ENCODE measurements around the gene PTRH1. TPM values are rescaled to one million over a fixed set of nuclear protein-coding genes. Genes with fewer than 3 reads are reported as not detected.

The PTRH1 gene
- total RNA-seq, 1 donor from 2014 or later: 46.5 TPM

GRCh38 chr9:127742435-127743088, 27.1 kb upstream of the PTRH1 start:
- DNase-seq (ENCODE audit: extremely low read depth, low read depth, low spot score): no peak

- no peak for DNase-seq (ENCODE audit: extremely low read depth, low read depth, low spot score)
Observed at GRCh38 chr9:127741831-127742434, 26.5 kb upstream of the PTRH1 start.

- DNase-seq (ENCODE audit: extremely low read depth, low read depth, low spot score): no peak
Observed at GRCh38 chr9:127739614-127740330, 24.3 kb upstream of the PTRH1 start.

- DNase-seq (ENCODE audit: extremely low read depth, low read depth, low spot score): no peak
Observed at GRCh38 chr9:127738666-127739065, 23.2 kb upstream of the PTRH1 start.

- no peak for DNase-seq (ENCODE audit: extremely low read depth, low read depth, low spot score)
Observed at GRCh38 chr9:127735530-127736185, 20.2 kb upstream of the PTRH1 start.

- DNase-seq (ENCODE audit: extremely low read depth, low read depth, low spot score): peak; percentile 79
Observed at GRCh38 chr9:127734747-127735529, 19.5 kb upstream of the PTRH1 start, which contains the start of gene TOR2A. Gene TOR2A, minus strand, starts transcription at chr9:127735294. Its CDS starts 24 bp downstream, at chr9:127735270.

- no peak for DNase-seq (ENCODE audit: extremely low read depth, low read depth, low spot score)
Observed at GRCh38 chr9:127734247-127734746, 18.8 kb upstream of the PTRH1 start.

- no peak for DNase-seq (ENCODE audit: extremely low read depth, low read depth, low spot score)
Observed at GRCh38 chr9:127733614-127734013, 18.2 kb upstream of the PTRH1 start.

GRCh38 chr9:127732444-127732843, 17.0 kb upstream of the PTRH1 start:
- no peak for DNase-seq (ENCODE audit: extremely low read depth, low read depth, low spot score)

- DNase-seq (ENCODE audit: extremely low read depth, low read depth, low spot score): no peak
Observed at GRCh38 chr9:127731938-127732337, 16.5 kb upstream of the PTRH1 start.

GRCh38 chr9:127730799-127731410, 15.4 kb upstream of the PTRH1 start:
- DNase-seq (ENCODE audit: extremely low read depth, low read depth, low spot score): no peak

GRCh38 chr9:127730262-127730661, 14.8 kb upstream of the PTRH1 start:
- no peak for DNase-seq (ENCODE audit: extremely low read depth, low read depth, low spot score)

- DNase-seq (ENCODE audit: extremely low read depth, low read depth, low spot score): no peak
Observed at GRCh38 chr9:127729522-127730256, 14.2 kb upstream of the PTRH1 start.

GRCh38 chr9:127728808-127729207, 13.3 kb upstream of the PTRH1 start:
- no peak for DNase-seq (ENCODE audit: extremely low read depth, low read depth, low spot score)

GRCh38 chr9:127726871-127727270, 11.4 kb upstream of the PTRH1 start:
- no peak for DNase-seq (ENCODE audit: extremely low read depth, low read depth, low spot score)

GRCh38 chr9:127724012-127724411, 8.5 kb upstream of the PTRH1 start:
- no peak for DNase-seq (ENCODE audit: extremely low read depth, low read depth, low spot score)

- DNase-seq (ENCODE audit: extremely low read depth, low read depth, low spot score): no peak
Observed at GRCh38 chr9:127723444-127723843, 8.0 kb upstream of the PTRH1 start.

- no peak for DNase-seq (ENCODE audit: extremely low read depth, low read depth, low spot score)
Observed at GRCh38 chr9:127723013-127723412, 7.5 kb upstream of the PTRH1 start.

- DNase-seq (ENCODE audit: extremely low read depth, low read depth, low spot score): no peak
Observed at GRCh38 chr9:127722055-127722745, 6.7 kb upstream of the PTRH1 start.
